ENCODE measurements around the gene DENND10.
A peak's percentile ranks its signal among the peaks of the same experiment; 100 is the strongest.
"Not testable (repeated sequence)": the region's sequence is repeated elsewhere in the genome, so short reads cannot be mapped to it uniquely, and the experiment has no call there.

Gene DENND10

GRCh38 chr10:119137878-119138277, 34.0 kb downstream of the DENND10 start:
- not testable (repeated sequence) for H3K27me3 Mint-ChIP-seq, H3K27ac Mint-ChIP-seq, H3K4me3 Mint-ChIP-seq, H3K36me3 Mint-ChIP-seq, H3K9me3 Mint-ChIP-seq
- H3K4me1 Mint-ChIP-seq: peaks cover 26% of the 10 kb centered on the region

GRCh38 chr10:119138346-119139306, 34.7 kb downstream of the DENND10 start:
- Mint-ChIP-seq H3K27me3 (no peaks in the 10 kb centered on the region), H3K27ac (no peak overlapping the region), H3K4me1 (peaks cover 21% of the 10 kb centered on the region), H3K36me3 (peaks cover 5% of the 10 kb centered on the region), H3K4me3 (no peak overlapping the region), H3K9me3 (no peaks in the 10 kb centered on the region)

- Mint-ChIP-seq H3K9me3 (no peaks in the 10 kb centered on the region), H3K4me3 (no peak overlapping the region), H3K27ac (no peak overlapping the region), H3K36me3 (peaks cover 4% of the 10 kb centered on the region), H3K4me1 (peaks cover 18% of the 10 kb centered on the region), H3K27me3 (no peaks in the 10 kb centered on the region)
Observed at GRCh38 chr10:119139464-119140067, 35.7 kb downstream of the DENND10 start.

- H3K27ac Mint-ChIP-seq: no peak overlapping the region
- peaks cover 4% of the 10 kb centered on the region for H3K36me3 Mint-ChIP-seq
- H3K9me3 Mint-ChIP-seq: no peaks in the 10 kb centered on the region
- no peaks in the 10 kb centered on the region for H3K27me3 Mint-ChIP-seq
- no peak overlapping the region for H3K4me3 Mint-ChIP-seq
- peaks cover 13% of the 10 kb centered on the region for H3K4me1 Mint-ChIP-seq
Observed at GRCh38 chr10:119140603-119141245, 36.8 kb downstream of the DENND10 start.

GRCh38 chr10:119143657-119144056, 39.7 kb downstream of the DENND10 start:
- H3K36me3 Mint-ChIP-seq: peaks cover 2% of the 10 kb centered on the region
- no peaks in the 10 kb centered on the region for H3K9me3 Mint-ChIP-seq

GRCh38 chr10:119149157-119149556, 45.2 kb downstream of the DENND10 start:
- H3K27me3 Mint-ChIP-seq: no peaks in the 10 kb centered on the region
- no peaks in the 10 kb centered on the region for H3K9me3 Mint-ChIP-seq
- H3K4me1 Mint-ChIP-seq: no peaks in the 10 kb centered on the region
- H3K36me3 Mint-ChIP-seq: peaks cover 4% of the 10 kb centered on the region
- H3K4me3 Mint-ChIP-seq: no peak overlapping the region
- no peak overlapping the region for H3K27ac Mint-ChIP-seq

More at GRCh38 chr10:119143657-119144056, 39.7 kb downstream of the DENND10 start:
- Mint-ChIP-seq H3K4me1 (peaks cover 7% of the 10 kb centered on the region), H3K27me3 (no peaks in the 10 kb centered on the region), H3K4me3 (no peak overlapping the region), H3K27ac (no peak overlapping the region)

- Mint-ChIP-seq H3K9me3 (no peaks in the 10 kb centered on the region), H3K4me1 (no peaks in the 10 kb centered on the region), H3K27ac (no peak overlapping the region), H3K36me3 (peaks cover 4% of the 10 kb centered on the region), H3K4me3 (no peak overlapping the region), H3K27me3 (no peaks in the 10 kb centered on the region)
Observed at GRCh38 chr10:119149729-119150128, 45.8 kb downstream of the DENND10 start.

GRCh38 chr10:119151601-119152000, 47.7 kb downstream of the DENND10 start:
- H3K27ac Mint-ChIP-seq, H3K27me3 Mint-ChIP-seq, H3K36me3 Mint-ChIP-seq, H3K9me3 Mint-ChIP-seq, H3K4me3 Mint-ChIP-seq, H3K4me1 Mint-ChIP-seq: not testable (repeated sequence)

GRCh38 chr10:119153041-119153440, 49.1 kb downstream of the DENND10 start:
- no peaks in the 10 kb centered on the region for H3K4me1 Mint-ChIP-seq
- no peaks in the 10 kb centered on the region for H3K27me3 Mint-ChIP-seq
- H3K27ac Mint-ChIP-seq: no peak overlapping the region
- peaks cover 10% of the 10 kb centered on the region for H3K36me3 Mint-ChIP-seq
- H3K4me3 Mint-ChIP-seq: no peak overlapping the region
- H3K9me3 Mint-ChIP-seq: no peaks in the 10 kb centered on the region

- Mint-ChIP-seq H3K27ac (no peak overlapping the region), H3K4me1 (no peaks in the 10 kb centered on the region), H3K4me3 (no peak overlapping the region), H3K27me3 (no peaks in the 10 kb centered on the region), H3K9me3 (no peaks in the 10 kb centered on the region), H3K36me3 (peaks cover 10% of the 10 kb centered on the region)
Observed at GRCh38 chr10:119153661-119154060, 49.7 kb downstream of the DENND10 start.

- no peak overlapping the region for H3K4me3 Mint-ChIP-seq
- H3K9me3 Mint-ChIP-seq: no peaks in the 10 kb centered on the region
- H3K27me3 Mint-ChIP-seq: no peaks in the 10 kb centered on the region
- H3K4me1 Mint-ChIP-seq: peaks cover 11% of the 10 kb centered on the region
- H3K36me3 Mint-ChIP-seq: peaks cover 11% of the 10 kb centered on the region
- no peak overlapping the region for H3K27ac Mint-ChIP-seq
Observed at GRCh38 chr10:119159332-119159731, 55.4 kb downstream of the DENND10 start.

- H3K4me3 Mint-ChIP-seq: no peak overlapping the region
Observed at GRCh38 chr10:119161680-119162451, 58.0 kb downstream of the DENND10 start.

DNA sequence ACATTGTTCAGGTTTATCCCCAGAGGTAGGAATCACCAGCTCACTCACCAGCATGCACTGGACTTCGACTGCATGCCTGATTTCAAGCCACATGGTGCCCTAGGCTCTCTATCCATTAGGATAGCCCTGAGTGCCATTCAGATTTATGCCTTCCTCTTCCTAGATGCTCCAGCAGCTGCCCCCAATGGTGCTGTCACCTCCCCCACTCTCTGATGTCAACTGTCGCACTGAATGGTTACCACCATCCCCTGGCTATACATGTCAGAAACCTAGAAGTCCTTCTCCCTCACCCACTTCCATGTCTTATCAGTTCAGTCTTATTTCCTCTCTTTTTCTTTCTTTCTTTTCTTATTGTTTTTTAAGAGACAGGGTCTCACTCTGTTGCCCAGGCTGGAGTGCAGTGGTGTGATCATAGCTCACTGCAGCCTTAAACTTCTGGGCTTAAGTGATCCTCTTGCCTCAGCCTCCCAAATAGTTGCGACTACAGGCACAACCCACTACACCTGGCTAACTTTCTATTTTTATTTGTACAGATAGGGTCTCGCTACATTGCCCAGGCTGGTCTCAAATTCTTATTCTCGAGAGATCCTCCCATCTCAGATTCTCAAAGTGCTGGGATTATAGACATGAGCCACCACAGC, 58.7 kb downstream of the DENND10 start:
- H3K4me3 Mint-ChIP-seq: no peak overlapping the region
- H3K27ac Mint-ChIP-seq: peak overlapping the region; percentile 80
- no peaks in the 10 kb centered on the region for H3K9me3 Mint-ChIP-seq
- H3K4me1 Mint-ChIP-seq: peaks cover 33% of the 10 kb centered on the region
- H3K36me3 Mint-ChIP-seq: peaks cover 9% of the 10 kb centered on the region
- H3K27me3 Mint-ChIP-seq: no peaks in the 10 kb centered on the region

More at GRCh38 chr10:119161680-119162451, 58.0 kb downstream of the DENND10 start:
- Mint-ChIP-seq H3K27ac (no peak overlapping the region), H3K4me1 (peaks cover 29% of the 10 kb centered on the region), H3K9me3 (no peaks in the 10 kb centered on the region), H3K27me3 (no peaks in the 10 kb centered on the region), H3K36me3 (peaks cover 10% of the 10 kb centered on the region)

- Mint-ChIP-seq H3K27ac (peak within 1 kb of the TSS; percentile 89), H3K4me1 (peaks cover 33% of the 10 kb centered on the region)
Observed at GRCh38 chr10:119165171-119166117, 61.5 kb downstream of the DENND10 start, which contains the start of gene SFXN4. TSS of gene SFXN4 (minus strand) at chr10:119165714. CDS start at chr10:119165647, 67 bp downstream.

More at GRCh38 chr10:119165171-119166117, 61.5 kb downstream of the DENND10 start, which contains the start of gene SFXN4:
- Mint-ChIP-seq H3K4me3 (peak within 1 kb of the TSS; percentile 90), H3K27me3 (no peaks in the 10 kb centered on the region), H3K36me3 (peaks cover 3% of the 10 kb centered on the region), H3K9me3 (no peaks in the 10 kb centered on the region)
